ENCODE results near the gene ZC2HC1C.

Gene ZC2HC1C

GRCh38 chr14:75042035-75042434, 27.4 kb upstream of the ZC2HC1C start:
- Histone ChIP-seq H3K27ac (no peak overlapping the region), H3K9me3 (no peaks in the 10 kb centered on the region), H3K4me1 (no peaks in the 10 kb centered on the region), H3K36me3 (peaks cover 9% of the 10 kb centered on the region; the same call in 1 of the 2 replicates), H4K20me1 (no peaks in the 10 kb centered on the region; the same call in 1 of the 2 replicates), H3K9ac (no peak overlapping the region), H3K27me3 (no peaks in the 10 kb centered on the region), H3K4me2 (no peak overlapping the region), H3K4me3 (no peak overlapping the region)
- no peak for TF ChIP-seq Cebpa-rat (IDR thresholded peaks at IDR 0.05)

DNA sequence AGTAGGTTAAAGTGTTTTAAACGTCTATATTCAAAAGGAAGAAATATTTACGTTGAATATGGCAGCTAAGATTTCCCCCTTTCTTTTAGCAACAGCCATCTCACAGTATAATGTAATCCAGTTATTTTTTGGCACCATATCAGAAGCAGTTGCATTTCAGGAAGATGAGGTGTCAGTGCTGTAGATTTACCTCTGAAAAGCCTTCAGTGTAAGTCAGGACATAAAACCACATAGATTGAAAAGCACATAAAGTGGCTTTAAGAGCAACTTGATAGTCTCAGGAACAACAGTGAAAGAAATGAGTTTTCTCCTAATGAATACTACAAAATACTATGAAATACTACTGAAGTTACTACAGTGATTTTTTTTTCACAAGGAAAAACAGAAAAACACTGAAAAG, 25.1 kb upstream of the ZC2HC1C start:
- 0 out of 2 replicates have a peak, but pooled peaks cover 4% of the 10 kb centered on the region for H3K27me3 ChIP-seq
- H3K9ac ChIP-seq = no peak overlapping the region
- no peaks in the 10 kb centered on the region for H3K4me1 ChIP-seq
- no peaks in the 10 kb centered on the region for H3K9me3 ChIP-seq
- H3K4me2 ChIP-seq = no peak overlapping the region
- peaks cover 4% of the 10 kb centered on the region; the same call in 1 of the 2 replicates for H4K20me1 ChIP-seq
- no peak overlapping the region for H3K27ac ChIP-seq
- peaks cover 4% of the 10 kb centered on the region; the same call in 1 of the 2 replicates for H3K36me3 ChIP-seq
- TF ChIP-seq Cebpa-rat (IDR thresholded peaks at IDR 0.05) = no peak
- no peak overlapping the region for H3K4me3 ChIP-seq

DNA sequence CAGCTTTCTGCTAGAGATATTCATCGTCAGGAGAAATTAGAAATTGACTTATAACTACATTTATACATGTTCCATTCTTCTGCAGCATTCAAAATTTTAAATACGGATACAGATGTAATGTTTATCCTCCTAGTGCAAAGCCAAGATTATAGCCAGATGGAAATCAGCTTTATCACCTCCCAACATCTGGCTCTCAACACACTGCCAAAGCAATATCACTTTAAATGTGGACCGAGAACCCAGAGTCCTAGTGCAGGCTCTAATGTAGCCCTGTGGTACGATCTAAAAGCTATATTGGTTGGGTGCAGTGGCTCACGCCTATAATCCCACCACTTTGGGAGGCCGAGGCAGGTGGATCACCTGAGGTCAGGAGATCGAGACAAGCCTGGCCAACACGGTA, 24.7 kb upstream of the ZC2HC1C start:
- no peak overlapping the region for H3K27ac ChIP-seq
- peaks cover 6% of the 10 kb centered on the region; the same call in 1 of the 2 replicates for H4K20me1 ChIP-seq
- no peak overlapping the region for H3K9ac ChIP-seq
- peaks cover 5% of the 10 kb centered on the region; the same call in 1 of the 2 replicates for H3K36me3 ChIP-seq
- H3K4me1 ChIP-seq = no peaks in the 10 kb centered on the region
- TF ChIP-seq Cebpa-rat (IDR thresholded peaks at IDR 0.05) = no peak
- H3K4me2 ChIP-seq = no peak overlapping the region
- H3K27me3 ChIP-seq = peaks cover 6% of the 10 kb centered on the region; the same call in 1 of the 2 replicates
- no peak overlapping the region for H3K4me3 ChIP-seq
- H3K9me3 ChIP-seq = no peaks in the 10 kb centered on the region

GRCh38 chr14:75046275-75046674, 23.2 kb upstream of the ZC2HC1C start:
- peaks cover 6% of the 10 kb centered on the region; the same call in 1 of the 2 replicates for H4K20me1 ChIP-seq
- no peak for TF ChIP-seq Cebpa-rat (IDR thresholded peaks at IDR 0.05)
- no peak overlapping the region for H3K9ac ChIP-seq
- H3K36me3 ChIP-seq = peaks cover 5% of the 10 kb centered on the region; the same call in 1 of the 2 replicates
- no peak overlapping the region for H3K27ac ChIP-seq
- peaks cover 20% of the 10 kb centered on the region for H3K27me3 ChIP-seq
- no peak overlapping the region for H3K4me2 ChIP-seq
- H3K4me3 ChIP-seq = no peak overlapping the region
- no peaks in the 10 kb centered on the region for H3K9me3 ChIP-seq
- peaks cover 11% of the 10 kb centered on the region; the same call in 1 of the 2 replicates for H3K4me1 ChIP-seq

DNA sequence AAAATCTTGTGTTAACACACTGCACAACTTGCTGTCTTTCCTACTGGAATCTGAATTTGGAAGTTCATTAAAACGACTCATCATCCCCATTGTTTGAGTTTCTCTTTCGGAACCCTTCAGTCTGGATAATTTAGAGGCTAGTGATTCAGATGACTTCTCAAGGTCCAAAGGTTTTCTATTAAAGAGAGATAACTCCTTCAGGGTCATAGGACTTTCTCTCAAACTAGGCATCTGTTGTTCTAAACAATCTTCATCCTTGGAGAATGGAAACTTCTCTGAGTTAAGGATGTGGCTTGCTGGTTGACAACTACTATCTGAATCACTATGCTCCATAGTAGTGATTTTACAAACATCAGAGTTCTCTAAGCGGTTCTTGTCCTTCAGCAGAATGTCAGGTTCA, 22.5 kb upstream of the ZC2HC1C start:
- peaks cover 26% of the 10 kb centered on the region for H3K27me3 ChIP-seq
- no peak overlapping the region for H3K27ac ChIP-seq
- H3K36me3 ChIP-seq = peaks cover 5% of the 10 kb centered on the region; the same call in 1 of the 2 replicates

DNA sequence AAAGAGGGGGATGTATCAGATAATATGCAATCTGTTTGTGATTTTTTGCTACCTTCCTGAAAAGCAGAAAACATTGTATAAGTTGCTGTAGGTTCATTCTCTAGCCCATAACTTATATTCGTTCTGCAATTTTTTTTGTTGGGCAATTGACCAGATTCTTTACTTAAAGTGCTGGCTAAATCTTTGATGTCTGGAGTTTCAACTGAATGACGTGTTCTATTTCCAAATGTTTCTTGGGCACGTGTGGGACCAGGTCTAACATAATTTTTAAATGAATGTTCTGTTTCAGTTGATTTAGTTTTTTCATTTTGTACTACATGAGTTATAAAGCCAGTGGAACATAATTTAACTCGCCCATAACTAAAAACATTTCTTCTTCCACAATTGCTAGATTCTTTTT, 21.9 kb upstream of the ZC2HC1C start:
- TF ChIP-seq Cebpa-rat (IDR thresholded peaks at IDR 0.05) = no peak
- peaks cover 6% of the 10 kb centered on the region; the same call in 1 of the 2 replicates for H4K20me1 ChIP-seq
- H3K9me3 ChIP-seq = no peaks in the 10 kb centered on the region; the same call in 1 of the 2 replicates
- peaks cover 14% of the 10 kb centered on the region; the same call in 1 of the 2 replicates for H3K4me1 ChIP-seq
- H3K4me2 ChIP-seq = no peak overlapping the region
- H3K27me3 ChIP-seq = peaks cover 32% of the 10 kb centered on the region
- no peak overlapping the region for H3K4me3 ChIP-seq
- H3K27ac ChIP-seq = no peak overlapping the region
- no peak overlapping the region for H3K9ac ChIP-seq
- H3K36me3 ChIP-seq = 0 out of 2 replicates have a peak, but pooled peaks cover 5% of the 10 kb centered on the region

More for the DNA sequence above, 22.5 kb upstream of the ZC2HC1C start:
- Histone ChIP-seq H3K9ac (no peak overlapping the region), H3K4me2 (no peak overlapping the region), H4K20me1 (peaks cover 6% of the 10 kb centered on the region; the same call in 1 of the 2 replicates), H3K9me3 (no peaks in the 10 kb centered on the region; the same call in 1 of the 2 replicates), H3K4me1 (peaks cover 14% of the 10 kb centered on the region; the same call in 1 of the 2 replicates), H3K4me3 (no peak overlapping the region)
- no peak for TF ChIP-seq Cebpa-rat (IDR thresholded peaks at IDR 0.05)

DNA sequence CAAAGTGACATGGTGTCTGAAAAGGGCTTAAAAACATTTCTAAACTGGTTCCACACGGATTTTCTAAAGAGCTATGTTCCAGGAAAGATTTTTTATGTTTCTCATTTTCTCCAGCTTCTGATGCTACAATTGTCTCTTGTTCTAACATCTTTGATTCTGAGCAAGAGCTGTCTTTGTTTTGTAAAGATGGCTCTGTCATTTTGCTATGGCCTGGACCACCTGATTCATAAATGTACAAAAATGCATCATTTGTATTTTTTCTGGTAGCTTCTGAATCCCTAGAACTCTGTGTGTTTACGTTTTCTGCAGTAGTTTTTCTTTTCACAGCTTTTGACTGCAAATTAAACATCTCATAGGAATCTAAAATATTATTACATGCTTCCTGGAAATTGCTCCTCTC, 21.3 kb upstream of the ZC2HC1C start:
- Histone ChIP-seq H3K9ac (no peak overlapping the region), H3K4me1 (peaks cover 14% of the 10 kb centered on the region; the same call in 1 of the 2 replicates), H3K9me3 (no peaks in the 10 kb centered on the region; the same call in 1 of the 2 replicates), H4K20me1 (peaks cover 6% of the 10 kb centered on the region; the same call in 1 of the 2 replicates), H3K27ac (no peak overlapping the region), H3K4me3 (no peak overlapping the region), H3K36me3 (0 out of 2 replicates have a peak, but pooled peaks cover 5% of the 10 kb centered on the region), H3K27me3 (peaks cover 32% of the 10 kb centered on the region), H3K4me2 (no peak overlapping the region)
- no peak for TF ChIP-seq Cebpa-rat (IDR thresholded peaks at IDR 0.05)

DNA sequence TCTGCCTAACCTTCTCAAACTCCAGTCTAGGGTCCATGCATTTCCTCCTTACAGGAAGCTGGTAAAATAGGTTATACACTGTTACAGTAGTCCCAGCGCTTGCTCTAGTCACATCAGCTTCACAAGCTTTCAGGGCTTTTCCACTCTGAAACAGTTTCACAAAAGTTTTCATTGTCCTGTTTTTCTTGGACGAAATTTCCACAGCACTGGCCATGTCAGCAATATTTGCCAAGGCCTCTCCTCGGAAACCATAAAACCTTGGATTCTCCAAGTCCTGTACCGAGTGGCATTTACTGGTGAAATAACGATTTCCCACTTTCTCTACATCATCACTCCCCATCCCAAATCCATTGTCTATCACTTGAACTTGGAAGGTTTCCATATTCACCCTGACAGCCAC, 20.3 kb upstream of the ZC2HC1C start:
- Histone ChIP-seq H4K20me1 (peaks cover 6% of the 10 kb centered on the region; the same call in 1 of the 2 replicates), H3K9me3 (no peaks in the 10 kb centered on the region; the same call in 1 of the 2 replicates), H3K4me2 (no peak overlapping the region), H3K4me1 (peaks cover 14% of the 10 kb centered on the region; the same call in 1 of the 2 replicates), H3K9ac (no peak overlapping the region), H3K4me3 (no peak overlapping the region), H3K27me3 (peaks cover 32% of the 10 kb centered on the region), H3K36me3 (peaks cover 9% of the 10 kb centered on the region; the same call in 1 of the 2 replicates), H3K27ac (no peak overlapping the region)
- no peak for TF ChIP-seq Cebpa-rat (IDR thresholded peaks at IDR 0.05)

- no peak for TF ChIP-seq Cebpa-rat (IDR thresholded peaks at IDR 0.05)
- H3K9ac ChIP-seq = no peak overlapping the region
- peaks cover 32% of the 10 kb centered on the region for H3K27me3 ChIP-seq
- H3K27ac ChIP-seq = no peak overlapping the region
- H4K20me1 ChIP-seq = peaks cover 6% of the 10 kb centered on the region; the same call in 1 of the 2 replicates
- H3K4me3 ChIP-seq = no peak overlapping the region
- H3K4me2 ChIP-seq = 0 out of 2 replicates have a peak overlapping the region, but pooled peaks have one; percentile 81
- H3K9me3 ChIP-seq = no peaks in the 10 kb centered on the region; the same call in 1 of the 2 replicates
- peaks cover 14% of the 10 kb centered on the region; the same call in 1 of the 2 replicates for H3K4me1 ChIP-seq
- peaks cover 9% of the 10 kb centered on the region; the same call in 1 of the 2 replicates for H3K36me3 ChIP-seq
These were observed 19.7 kb upstream of the ZC2HC1C start for GRCh38 chr14:75049731-75050201.
